ENCODE measurements around the gene TRERF1. TPM values are rescaled to one million over a fixed set of nuclear protein-coding genes. Genes with fewer than 3 reads are reported as not detected.

The TRERF1 gene
- total RNA-seq, 4 donors from 2014 or later: 1.6 to 4.1 (median 2.6) TPM

DNA sequence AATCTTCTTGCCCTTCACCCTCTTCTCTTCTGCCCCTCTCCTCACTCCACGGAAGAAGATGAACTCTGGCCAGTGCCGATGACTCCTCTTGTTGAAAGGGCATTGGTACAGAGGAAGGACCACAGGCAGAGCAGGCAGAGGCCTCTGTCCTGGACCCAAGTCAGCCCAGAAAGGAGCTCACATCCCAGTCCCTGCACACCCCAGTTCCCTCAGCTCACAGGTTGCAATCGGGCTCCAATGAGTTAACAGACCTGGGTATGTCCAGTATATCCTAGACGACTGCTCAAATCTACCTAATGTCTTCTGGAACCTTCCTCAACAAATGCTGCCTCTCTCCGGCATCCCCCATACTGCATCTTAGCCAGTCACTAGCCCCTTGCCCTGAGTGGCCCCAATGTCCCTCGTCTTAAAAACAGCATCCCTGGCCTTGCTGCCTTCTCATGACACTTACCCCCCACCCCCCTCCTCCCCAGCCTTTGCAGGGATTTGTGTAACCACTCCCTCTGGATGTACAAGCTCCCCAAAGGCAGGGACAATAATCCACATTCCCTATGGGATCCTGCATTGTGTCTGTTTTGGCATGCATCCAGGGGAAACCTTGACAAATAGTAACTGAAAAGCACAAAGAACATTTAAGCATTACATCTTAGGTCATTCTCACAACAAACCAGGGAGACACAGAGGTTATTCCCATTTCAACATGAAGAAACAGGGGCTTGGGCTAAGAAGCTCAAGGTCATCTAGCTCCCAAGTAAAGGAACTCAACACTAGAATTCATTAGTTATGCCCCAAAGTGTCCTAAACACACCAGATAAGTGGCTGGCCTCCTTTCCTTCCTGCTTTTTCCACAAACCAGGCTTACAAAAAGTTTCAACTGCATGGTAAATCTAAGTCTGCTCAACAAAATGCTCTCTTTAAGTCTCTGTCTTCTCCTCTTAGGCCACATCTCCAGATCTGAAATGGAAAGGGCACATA is 45.1 kb downstream of the TRERF1 start:
- no peak overlapping the region for H3K27ac ChIP-seq
- 87 to 90% methylated on average over 6 of the region's 6 CpGs for WGBS, 2 donors
- peaks cover 0 to 5% of the 10 kb centered on the region in 2 donors for H3K4me1 ChIP-seq
- no peak overlapping the region for H3K4me3 ChIP-seq (replicated peaks in 1 of 3)
- no peaks in the 10 kb centered on the region for H3K27me3 ChIP-seq
- H3K9me3 ChIP-seq: no peaks in the 10 kb centered on the region
- no peaks in the 10 kb centered on the region for H3K36me3 ChIP-seq
- no peak for DNase-seq
- intact Hi-C loops (cut with DNase I): no loop called here
- TF ChIP-seq, protein P1, sequence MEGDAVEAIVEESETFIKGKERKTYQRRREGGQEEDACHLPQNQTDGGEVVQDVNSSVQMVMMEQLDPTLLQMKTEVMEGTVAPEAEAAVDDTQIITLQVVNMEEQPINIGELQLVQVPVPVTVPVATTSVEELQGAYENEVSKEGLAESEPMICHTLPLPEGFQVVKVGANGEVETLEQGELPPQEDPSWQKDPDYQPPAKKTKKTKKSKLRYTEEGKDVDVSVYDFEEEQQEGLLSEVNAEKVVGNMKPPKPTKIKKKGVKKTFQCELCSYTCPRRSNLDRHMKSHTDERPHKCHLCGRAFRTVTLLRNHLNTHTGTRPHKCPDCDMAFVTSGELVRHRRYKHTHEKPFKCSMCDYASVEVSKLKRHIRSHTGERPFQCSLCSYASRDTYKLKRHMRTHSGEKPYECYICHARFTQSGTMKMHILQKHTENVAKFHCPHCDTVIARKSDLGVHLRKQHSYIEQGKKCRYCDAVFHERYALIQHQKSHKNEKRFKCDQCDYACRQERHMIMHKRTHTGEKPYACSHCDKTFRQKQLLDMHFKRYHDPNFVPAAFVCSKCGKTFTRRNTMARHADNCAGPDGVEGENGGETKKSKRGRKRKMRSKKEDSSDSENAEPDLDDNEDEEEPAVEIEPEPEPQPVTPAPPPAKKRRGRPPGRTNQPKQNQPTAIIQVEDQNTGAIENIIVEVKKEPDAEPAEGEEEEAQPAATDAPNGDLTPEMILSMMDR (IDR thresholded peaks at IDR 0.05): no peak
- no peak for TF ChIP-seq POLR2A (IDR thresholded peaks at IDR 0.05)

DNA sequence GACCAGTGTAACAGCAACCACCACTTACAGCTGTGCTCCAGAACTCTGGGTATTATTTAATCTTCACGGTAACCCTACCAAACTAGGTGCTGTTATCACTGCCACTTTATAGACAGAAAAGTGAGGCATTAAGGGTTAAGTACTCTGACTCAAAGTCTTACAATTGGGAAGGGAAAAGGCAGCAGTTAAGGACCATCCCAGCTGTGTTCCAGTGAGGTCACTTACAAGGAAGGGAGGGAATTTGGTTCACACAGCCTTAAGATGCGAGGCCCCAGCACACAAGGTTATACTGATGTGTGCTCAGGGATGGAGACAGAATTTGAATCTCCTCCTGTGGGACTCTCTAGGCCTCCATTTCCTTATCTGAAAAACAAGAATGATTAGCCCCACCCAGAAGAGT is 46.7 kb downstream of the TRERF1 start:
- no peaks in the 10 kb centered on the region for H3K27me3 ChIP-seq
- no peaks in the 10 kb centered on the region for H3K36me3 ChIP-seq
- DNase-seq: no peak
- no peak for TF ChIP-seq POLR2A (IDR thresholded peaks at IDR 0.05)
- TF ChIP-seq, protein P1 (IDR thresholded peaks at IDR 0.05): no peak
- WGBS, 2 donors: 78 to 94% methylated on average over 2 of the region's 2 CpGs
- peaks cover 0 to 5% of the 10 kb centered on the region in 2 donors for H3K4me1 ChIP-seq
- intact Hi-C loops (cut with DNase I): no loop called here
- H3K27ac ChIP-seq: no peak overlapping the region
- H3K4me3 ChIP-seq (replicated peaks in 1 of 3): no peak overlapping the region
- no peaks in the 10 kb centered on the region for H3K9me3 ChIP-seq

DNA sequence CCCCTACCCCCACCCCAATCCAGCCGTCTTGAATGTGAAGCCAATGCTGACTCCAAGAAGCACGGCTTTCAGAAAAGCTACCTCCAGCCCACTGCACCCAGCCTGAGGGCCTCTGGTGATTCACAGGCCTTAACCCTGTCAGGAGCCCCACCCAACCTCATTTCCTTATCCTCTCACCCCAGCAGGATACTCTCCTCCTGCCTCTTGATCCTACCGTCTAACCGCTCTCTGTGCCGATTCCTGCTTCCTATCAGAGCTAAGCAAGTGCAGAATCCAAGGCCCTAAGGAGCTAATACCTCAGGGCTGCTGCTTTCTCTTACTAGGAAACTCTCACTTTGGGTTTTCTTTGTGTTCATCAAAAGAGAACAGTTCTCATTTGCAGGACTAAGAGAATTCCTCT is 47.2 kb downstream of the TRERF1 start:
- no peaks in the 10 kb centered on the region for H3K36me3 ChIP-seq
- no peak for DNase-seq
- H3K9me3 ChIP-seq: no peaks in the 10 kb centered on the region
- H3K27ac ChIP-seq: no peak overlapping the region
- no peak overlapping the region for H3K4me3 ChIP-seq (replicated peaks in 1 of 3)
- intact Hi-C loops (cut with DNase I): no loop called here
- no peaks in the 10 kb centered on the region for H3K27me3 ChIP-seq
- TF ChIP-seq, protein P1 (IDR thresholded peaks at IDR 0.05): no peak
- no peak for TF ChIP-seq POLR2A (IDR thresholded peaks at IDR 0.05)
- H3K4me1 ChIP-seq: peaks cover 0 to 5% of the 10 kb centered on the region in 2 donors
- 67 to 81% methylated on average over 5 of the region's 5 CpGs for WGBS, 2 donors

DNA sequence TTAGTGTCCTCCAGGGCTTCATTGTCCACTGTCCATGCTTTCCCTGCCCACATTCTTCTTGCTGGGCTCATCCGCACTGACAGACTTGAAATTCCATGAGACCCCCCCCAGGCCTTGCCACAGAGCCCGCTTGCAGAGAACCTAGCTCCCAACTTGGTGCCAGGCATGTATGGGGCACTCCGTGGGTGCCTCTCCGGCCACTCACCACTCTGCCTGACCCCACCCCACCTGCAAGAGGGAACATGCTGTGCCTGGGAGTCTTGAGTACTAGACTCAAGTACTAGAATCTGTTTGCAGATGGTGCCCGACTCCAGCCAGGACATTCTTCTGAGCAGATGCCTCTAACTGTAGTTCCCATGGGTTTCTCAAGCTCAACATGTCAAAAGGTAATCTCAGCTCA is 47.9 kb downstream of the TRERF1 start:
- H3K27me3 ChIP-seq: no peaks in the 10 kb centered on the region
- no peak overlapping the region for H3K4me3 ChIP-seq (replicated peaks in 1 of 3)
- no peaks in the 10 kb centered on the region for H3K9me3 ChIP-seq
- no peak overlapping the region for H3K27ac ChIP-seq
- peak; percentile 32 to 51 for DNase-seq
- WGBS, 2 donors: 79 to 90% methylated on average over 5 of the region's 5 CpGs
- no peaks in the 10 kb centered on the region for H3K36me3 ChIP-seq
- H3K4me1 ChIP-seq: peaks cover 0 to 5% of the 10 kb centered on the region in 2 donors
- intact Hi-C loops (cut with DNase I): no loop called here
- TF ChIP-seq, protein P1 (IDR thresholded peaks at IDR 0.05): no peak

DNA sequence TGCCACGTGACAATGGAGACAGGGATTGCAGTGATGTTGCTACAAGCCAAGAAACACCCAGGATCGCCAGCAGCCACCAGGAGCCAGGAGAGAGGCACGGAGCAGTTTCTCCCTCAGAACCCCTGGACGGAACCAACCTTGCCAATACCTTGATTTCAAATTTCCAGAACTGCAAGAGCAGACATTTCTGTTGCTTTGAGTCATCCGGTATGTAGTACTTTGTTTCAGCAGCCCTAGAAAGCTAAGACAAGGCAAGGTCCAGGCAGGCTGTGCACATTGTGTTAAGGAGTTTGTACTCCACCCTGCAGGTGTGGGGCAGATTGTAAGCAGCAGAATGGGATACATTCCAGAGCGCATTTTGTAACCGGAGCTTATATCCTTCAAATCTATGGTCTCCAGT is 48.3 kb downstream of the TRERF1 start:
- TF ChIP-seq, protein P1 (IDR thresholded peaks at IDR 0.05): no peak
- no peak for TF ChIP-seq POLR2A (IDR thresholded peaks at IDR 0.05)
- WGBS, 2 donors: 90 to 93% methylated on average over 7 of the region's 7 CpGs

More for the DNA sequence above, 48.3 kb downstream of the TRERF1 start:
- Histone ChIP-seq H3K9me3 (no peaks in the 10 kb centered on the region), H3K4me1 (peaks cover 0 to 5% of the 10 kb centered on the region in 2 donors), H3K27me3 (no peaks in the 10 kb centered on the region), H3K4me3 (replicated peaks in 1 of 3) (no peak overlapping the region), H3K36me3 (no peaks in the 10 kb centered on the region), H3K27ac (no peak overlapping the region)
- intact Hi-C loops (cut with DNase I): no loop called here
- DNase-seq: no peak

Measured in thyroid gland (tissue), 4 donors.